MM.1S (cell line): ENCODE results near the gene DCAF17.

ENCODE experiments used
- CTCF ChIP-seq: fragments of 300-600 bp; sonication (generic); IDR thresholded peaks from 2 replicates; pipeline ENCODE4 v1.5.1; 2016; ENCODE audit warnings: antibody characterized with exemption, low read length, mixed read lengths
- EZH2 ChIP-seq: fragments of 300-600 bp; sonication (generic); optimal IDR thresholded peaks from 2 replicates; pipeline ENCODE3; 2017; ENCODE audit warnings: low read depth, mild to moderate bottlenecking, antibody characterized with exemption, low read length, mixed read lengths
- EZH2phosphoT487 ChIP-seq: fragments of 300-600 bp; sonication (generic); IDR thresholded peaks from 2 replicates; pipeline ENCODE4 v1.6.1; 2018; ENCODE audit warnings: antibody characterized with exemption, low read length

GRCh38 chr2:171411791-171412483, 22.1 kb upstream of the DCAF17 start:
- TF ChIP-seq CTCF (no peak), EZH2 (no peak), EZH2phosphoT487 (no peak)
